ENCODE measurements around the gene ADM. TPM values are rescaled to one million over a fixed set of nuclear protein-coding genes. Genes with fewer than 3 reads are reported as not detected.

Gene ADM
- total and polyA plus RNA-seq, 2 experiments from 2014 or later, result 74.1 to 90.3 TPM

GRCh38 chr11:10356161-10356560 is 51.3 kb downstream of the ADM start:
- no peaks in the 10 kb centered on the region for H3K27me3 ChIP-seq
- no peaks in the 10 kb centered on the region for H4K20me1 ChIP-seq (ENCODE audit: insufficient read depth, poor library complexity, severe bottlenecking)
- H3K27ac ChIP-seq, result no peak overlapping the region
- no peak overlapping the region for H3K4me2 ChIP-seq
- TF ChIP-seq CTCF (IDR thresholded peaks at IDR 0.05; ENCODE audit: poor library complexity) (no peak), EZH2phosphoT487 (IDR thresholded peaks at IDR 0.05; ENCODE audit: low read depth, severe bottlenecking, unreplicated experiment) (no peak), EZH2 (IDR thresholded peaks at IDR 0.05; ENCODE audit: borderline replicate concordance) (no peak)
- H3K9me3 ChIP-seq (ENCODE audit: low read depth), result no peaks in the 10 kb centered on the region
- peaks cover 12% of the 10 kb centered on the region for H3K4me1 ChIP-seq (ENCODE audit: insufficient read depth)
- H3K9me2 ChIP-seq (replicated peaks; ENCODE audit: insufficient read depth), result no peaks in the 10 kb centered on the region
- H3K79me2 ChIP-seq, result no peaks in the 10 kb centered on the region
- no peak overlapping the region for H3K4me3 ChIP-seq
- no peak overlapping the region for H2AFZ ChIP-seq
- no peaks in the 10 kb centered on the region for H3K36me3 ChIP-seq (replicated peaks; ENCODE audit: insufficient read depth, low read depth)
- DNase-seq (ENCODE audit: low spot score), result no peak

Small RNA genes within 50 kb of the gene (small RNA-seq; reads per million reads assigned to genes)
- not detected for gene AC080023.2

Other genes starting within 250 kb of the ADM start
- gene SBF2, start 10.9 kb upstream of the ADM start, total RNA-seq, result 74.4 and 83.2 TPM in 2 replicates
- 25.7 and 32.7 TPM in 2 replicates for gene SBF2, start 10.9 kb upstream of the ADM start, polyA plus RNA-seq
- gene AMPD3, start 150.2 kb downstream of the ADM start, total RNA-seq, result 3.4 and 4.1 TPM in 2 replicates
- gene AMPD3, start 150.2 kb downstream of the ADM start, polyA plus RNA-seq, result 1.8 and 3.6 TPM in 2 replicates
- 31.1 and 32.9 TPM in 2 replicates for gene RNF141, start 236.1 kb downstream of the ADM start, total RNA-seq
- 20.7 and 21.2 TPM in 2 replicates for gene RNF141, start 236.1 kb downstream of the ADM start, polyA plus RNA-seq